T-helper 2 cell treated with Interferon-gamma antibody and Interleukin-4, amounts not matched to agents 5 μg/mL and 100 μg/mL, for 36 hours (primary cell): ENCODE data around the gene PLPPR1.
"Not testable (repeated sequence)": the region's sequence is repeated elsewhere in the genome, so short reads cannot be mapped to it uniquely, and the experiment has no call there.

ENCODE experiments used
- DNase-seq: peaks from one replicate; pipeline ENCODE4 v3.0.0; 2021; ENCODE audit warnings: low spot score
- H3K27ac Mint-ChIP-seq: one replicate; pipeline ENCODE4 v1.8.0; 2021; ENCODE audit warnings: mild to moderate bottlenecking, mixed read lengths
- H3K27me3 Mint-ChIP-seq: one replicate; pipeline ENCODE4 v1.8.0; 2021; ENCODE audit warnings: low read depth, mixed read lengths
- H3K36me3 Mint-ChIP-seq: one replicate; pipeline ENCODE4 v1.8.0; 2021; ENCODE audit warnings: low read depth, mixed read lengths
- H3K4me1 Mint-ChIP-seq: one replicate; pipeline ENCODE4 v1.8.0; 2021; ENCODE audit warnings: low read depth, mixed read lengths
- H3K4me3 Mint-ChIP-seq: one replicate; pipeline ENCODE4 v1.8.0; 2022; ENCODE audit warnings: mild to moderate bottlenecking, moderate library complexity, mixed read lengths
- H3K9me3 Mint-ChIP-seq: one replicate; pipeline ENCODE4 v1.8.0; 2021; ENCODE audit warnings: mixed read lengths

The PLPPR1 gene

DNA sequence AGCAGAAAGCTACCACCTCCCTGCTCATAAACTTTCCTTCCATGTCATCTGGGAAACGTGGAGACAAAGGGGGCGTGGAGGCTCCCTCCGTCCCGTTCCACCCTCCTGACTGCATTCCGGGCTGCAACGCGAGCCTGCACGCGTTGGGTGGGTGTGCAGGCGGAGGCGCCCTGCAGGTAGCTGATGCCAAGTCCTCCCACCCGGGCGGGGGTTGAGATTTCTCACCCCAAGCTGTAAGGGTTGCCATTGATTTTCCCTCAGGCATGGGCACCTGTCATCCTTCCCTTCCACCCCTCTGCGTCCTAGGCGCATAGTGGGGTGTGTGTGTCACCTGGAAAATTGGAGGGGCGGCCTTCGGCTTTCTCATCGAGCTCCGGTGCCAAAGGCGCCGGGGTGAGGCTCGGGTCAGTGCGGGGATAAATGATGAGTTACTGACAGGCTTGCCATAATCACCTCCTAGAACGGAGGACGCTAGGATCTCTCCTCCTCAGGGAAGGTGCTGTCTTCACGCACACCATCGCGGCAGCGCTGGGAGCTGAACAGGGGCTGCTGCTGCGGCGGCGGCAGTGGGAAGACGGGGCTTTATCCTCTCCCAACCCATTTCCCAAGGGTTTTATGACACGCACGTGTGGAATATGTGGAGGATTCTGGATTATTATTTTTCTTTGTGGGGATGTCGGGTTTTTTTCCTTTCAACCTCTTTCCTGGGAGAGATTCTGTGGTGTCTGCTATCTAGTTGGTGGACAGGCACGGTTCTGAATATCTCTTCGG, 973 bp downstream of the PLPPR1 start:
- no peak overlapping the region for H3K4me3 Mint-ChIP-seq

DNA sequence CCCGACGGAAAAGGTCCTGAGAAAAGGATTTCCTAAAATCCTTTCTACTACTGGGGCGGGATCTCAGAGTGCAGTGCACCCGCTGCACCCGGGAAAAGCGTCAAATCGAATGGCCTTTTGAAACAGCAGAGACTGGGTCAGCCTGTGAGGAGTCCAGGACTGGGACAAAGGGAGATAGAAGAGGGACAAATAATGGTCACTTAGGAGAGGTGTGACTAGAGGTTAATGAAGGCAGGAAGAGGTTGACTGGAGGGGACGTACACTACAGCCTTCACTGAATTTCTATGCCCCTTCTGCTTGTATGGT, 1.5 kb downstream of the PLPPR1 start:
- no peak overlapping the region for H3K4me3 Mint-ChIP-seq
- no peaks in the 10 kb centered on the region for H3K36me3 Mint-ChIP-seq
- no peak overlapping the region for H3K27ac Mint-ChIP-seq
- no peak for DNase-seq
- no peaks in the 10 kb centered on the region for H3K4me1 Mint-ChIP-seq
- H3K9me3 Mint-ChIP-seq, result no peaks in the 10 kb centered on the region
- H3K27me3 Mint-ChIP-seq, result peaks cover 41% of the 10 kb centered on the region

More for the DNA sequence above, 973 bp downstream of the PLPPR1 start:
- no peak for DNase-seq
- H3K27me3 Mint-ChIP-seq, result peaks cover 41% of the 10 kb centered on the region
- no peaks in the 10 kb centered on the region for H3K36me3 Mint-ChIP-seq
- H3K27ac Mint-ChIP-seq, result no peak overlapping the region
- no peaks in the 10 kb centered on the region for H3K4me1 Mint-ChIP-seq
- no peaks in the 10 kb centered on the region for H3K9me3 Mint-ChIP-seq

DNA sequence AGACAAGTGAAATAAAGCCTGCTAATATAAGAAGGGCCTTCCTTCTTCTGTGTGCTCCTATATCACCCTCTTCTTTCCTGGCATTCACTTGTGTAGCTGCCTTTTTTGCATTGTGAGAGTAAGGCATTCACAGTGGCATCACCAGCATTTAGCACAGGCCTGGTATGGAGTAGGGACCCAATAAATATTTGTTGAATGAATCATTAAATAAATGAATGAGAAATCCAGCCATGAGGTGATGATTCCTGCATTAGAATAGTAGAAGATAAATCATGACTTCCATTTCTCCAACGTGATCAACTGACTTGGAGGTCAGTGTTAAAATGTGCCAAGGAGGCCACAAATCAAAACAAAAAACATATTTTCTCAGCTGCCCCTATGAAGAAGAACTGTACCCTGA, 3.9 kb downstream of the PLPPR1 start:
- no peak for DNase-seq
- peaks cover 37% of the 10 kb centered on the region for H3K27me3 Mint-ChIP-seq
- no peaks in the 10 kb centered on the region for H3K36me3 Mint-ChIP-seq
- H3K9me3 Mint-ChIP-seq, result no peaks in the 10 kb centered on the region
- no peaks in the 10 kb centered on the region for H3K4me1 Mint-ChIP-seq
- no peak overlapping the region for H3K27ac Mint-ChIP-seq
- H3K4me3 Mint-ChIP-seq, result no peak overlapping the region

DNA sequence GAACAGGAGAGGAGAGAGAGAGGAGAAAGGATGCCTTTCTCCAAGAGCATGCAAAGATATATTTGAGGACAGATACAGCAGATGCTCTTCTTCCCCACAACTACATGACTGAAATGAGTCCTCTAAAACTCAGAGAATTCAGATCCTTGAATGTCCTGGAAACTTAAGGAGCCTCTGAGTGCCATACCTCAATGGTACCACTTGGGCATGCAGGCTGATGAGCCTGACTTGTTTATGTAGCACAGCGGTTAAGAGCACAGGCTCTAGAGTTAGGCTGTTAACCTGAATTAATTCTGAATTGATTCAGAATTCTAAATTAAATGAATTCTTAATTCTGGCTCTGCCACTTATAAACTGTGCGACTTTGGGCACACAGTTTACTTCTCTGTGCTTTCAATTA, 5.7 kb downstream of the PLPPR1 start:
- no peak overlapping the region for H3K27ac Mint-ChIP-seq
- H3K4me3 Mint-ChIP-seq, result no peak overlapping the region
- DNase-seq, result no peak
- H3K4me1 Mint-ChIP-seq, result no peaks in the 10 kb centered on the region
- no peaks in the 10 kb centered on the region for H3K36me3 Mint-ChIP-seq
- peaks cover 25% of the 10 kb centered on the region for H3K27me3 Mint-ChIP-seq
- H3K9me3 Mint-ChIP-seq, result no peaks in the 10 kb centered on the region

DNA sequence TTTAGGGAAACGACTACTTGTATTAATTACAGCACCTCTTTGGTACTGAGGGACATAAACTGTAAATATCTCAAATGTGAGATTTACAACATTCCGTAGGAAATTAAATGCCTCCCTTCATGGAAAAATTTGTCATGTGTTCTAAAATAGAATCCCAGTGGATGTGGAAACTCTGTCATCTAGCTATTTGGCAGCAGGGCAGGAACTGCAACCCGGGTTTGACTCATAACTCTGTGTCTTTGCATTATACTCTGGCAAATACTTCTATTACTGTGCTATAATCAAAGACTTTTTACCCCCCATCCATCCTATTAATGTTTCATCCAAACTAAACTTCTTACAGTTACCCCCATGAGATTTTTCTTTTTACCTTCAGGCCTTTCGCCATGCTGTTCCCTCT, 6.6 kb downstream of the PLPPR1 start:
- Mint-ChIP-seq H3K27me3 (peaks cover 17% of the 10 kb centered on the region), H3K36me3 (no peaks in the 10 kb centered on the region), H3K27ac (no peak overlapping the region), H3K4me1 (no peaks in the 10 kb centered on the region), H3K4me3 (no peak overlapping the region), H3K9me3 (no peaks in the 10 kb centered on the region)
- DNase-seq, result no peak

DNA sequence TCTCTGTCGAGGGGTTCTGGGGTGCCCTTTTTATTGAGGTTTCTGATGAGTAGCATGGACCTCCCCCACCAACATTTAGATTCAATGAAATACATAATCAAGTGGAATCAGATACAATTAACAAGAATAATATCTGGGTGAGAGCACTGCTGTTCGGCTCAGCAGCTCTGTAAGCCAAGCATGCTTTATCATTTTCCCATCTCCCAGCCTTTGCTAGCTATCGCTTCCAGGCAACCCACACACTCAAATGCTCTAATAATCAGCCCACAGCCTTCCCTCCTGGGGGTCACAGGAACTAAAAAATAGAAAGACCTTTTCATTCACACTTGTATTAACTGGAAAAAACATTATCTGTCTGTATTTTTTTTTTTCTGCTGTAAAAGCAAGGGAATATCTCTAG, 8.9 kb downstream of the PLPPR1 start:
- Mint-ChIP-seq H3K36me3 (no peaks in the 10 kb centered on the region), H3K27ac (no peak overlapping the region), H3K4me1 (no peaks in the 10 kb centered on the region), H3K27me3 (no peaks in the 10 kb centered on the region), H3K9me3 (no peaks in the 10 kb centered on the region), H3K4me3 (no peak overlapping the region)
- no peak for DNase-seq

DNA sequence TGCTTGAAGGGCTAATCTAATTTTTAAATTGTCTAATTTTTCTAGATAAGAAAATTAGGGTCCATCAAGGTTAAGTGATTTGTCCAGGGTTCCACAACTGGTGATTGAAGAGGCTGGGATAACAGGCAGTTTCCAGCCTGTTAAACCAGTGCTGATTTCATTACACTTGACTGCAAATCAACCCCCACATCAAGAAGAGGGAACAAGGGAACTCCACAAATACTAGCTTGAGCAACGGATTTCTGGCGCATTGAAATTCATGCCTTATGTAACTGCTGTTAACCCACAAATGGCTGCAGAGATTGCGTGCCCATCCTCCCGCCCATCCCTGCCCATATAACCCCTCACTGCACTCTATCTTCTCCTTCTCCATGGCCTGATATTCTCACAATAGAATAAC, 10.0 kb downstream of the PLPPR1 start:
- Mint-ChIP-seq H3K36me3 (no peaks in the 10 kb centered on the region), H3K27me3 (no peaks in the 10 kb centered on the region), H3K4me3 (no peak overlapping the region), H3K9me3 (no peaks in the 10 kb centered on the region), H3K4me1 (no peaks in the 10 kb centered on the region), H3K27ac (no peak overlapping the region)
- DNase-seq, result no peak

DNA sequence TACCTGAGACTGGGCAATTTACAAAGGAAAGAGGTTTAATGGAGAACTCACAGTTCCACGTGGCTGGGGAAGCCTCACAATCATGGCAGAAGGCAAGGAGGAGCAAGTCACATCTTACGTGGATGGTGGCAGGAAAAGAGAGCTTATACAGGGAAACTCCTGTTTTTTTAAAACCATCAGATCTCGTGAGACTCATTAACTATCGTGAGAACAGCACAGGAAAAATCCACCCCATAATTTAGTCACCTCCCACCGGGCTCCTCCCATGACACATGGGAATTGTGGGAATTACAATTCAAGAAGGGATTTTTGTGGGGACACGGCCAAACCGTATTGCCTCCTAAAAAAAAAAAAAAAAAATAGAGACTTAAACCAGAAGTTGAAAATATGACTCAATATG, 11.1 kb downstream of the PLPPR1 start:
- not testable (repeated sequence) for H3K9me3 Mint-ChIP-seq, DNase-seq, H3K36me3 Mint-ChIP-seq, H3K27me3 Mint-ChIP-seq, H3K4me1 Mint-ChIP-seq, H3K27ac Mint-ChIP-seq, H3K4me3 Mint-ChIP-seq

DNA sequence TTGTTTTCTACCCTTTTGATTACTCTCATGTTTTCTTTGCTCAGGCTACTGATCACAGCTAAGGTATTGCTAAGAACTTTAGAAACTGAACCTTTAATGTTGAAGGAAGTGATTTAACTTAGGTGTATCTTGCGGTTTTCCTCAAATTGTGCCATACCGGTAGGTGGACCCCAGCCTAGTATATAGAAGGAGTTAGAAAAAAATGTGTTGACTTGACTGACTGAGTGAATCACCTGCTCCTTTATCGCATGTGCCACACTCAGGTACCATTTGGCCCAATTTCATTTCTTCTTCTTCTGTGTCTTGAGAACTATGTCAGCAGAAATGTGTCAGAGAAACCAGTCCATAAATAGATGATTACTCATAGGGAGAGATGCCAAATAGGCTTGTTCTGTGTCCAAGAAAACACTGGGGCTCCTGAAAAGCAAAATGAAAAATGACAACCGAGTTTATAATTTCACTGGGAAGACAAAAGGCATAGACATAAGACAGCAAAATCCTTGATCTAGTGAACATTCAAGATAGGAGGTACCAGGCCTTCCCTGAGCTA, 19.4 kb downstream of the PLPPR1 start:
- H3K4me3 Mint-ChIP-seq, result no peak overlapping the region
- H3K27ac Mint-ChIP-seq, result no peak overlapping the region
- no peaks in the 10 kb centered on the region for H3K4me1 Mint-ChIP-seq
- H3K27me3 Mint-ChIP-seq, result no peaks in the 10 kb centered on the region
- DNase-seq, result no peak
- H3K36me3 Mint-ChIP-seq, result no peaks in the 10 kb centered on the region
- H3K9me3 Mint-ChIP-seq, result no peaks in the 10 kb centered on the region

DNA sequence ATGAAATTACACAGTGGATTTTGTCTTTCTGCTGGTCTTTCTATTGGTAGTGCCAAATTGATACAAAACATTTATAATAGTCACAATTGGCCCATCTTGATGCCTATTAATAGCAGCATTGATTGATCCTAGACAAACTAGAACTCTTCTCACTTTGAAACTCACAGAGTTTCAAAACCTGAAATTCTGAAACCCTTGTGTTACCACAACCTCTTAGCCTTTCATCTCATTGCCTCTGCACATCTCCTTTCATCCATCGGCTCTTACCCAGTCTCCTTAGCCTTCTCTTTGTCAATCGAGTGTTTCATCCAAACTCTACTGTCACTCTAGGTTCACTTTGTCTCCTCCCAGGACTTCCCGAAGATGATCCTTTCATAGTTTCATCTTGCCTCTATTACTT, 22.1 kb downstream of the PLPPR1 start:
- Mint-ChIP-seq H3K9me3 (no peaks in the 10 kb centered on the region), H3K36me3 (no peaks in the 10 kb centered on the region), H3K4me3 (no peak overlapping the region), H3K27me3 (no peaks in the 10 kb centered on the region), H3K27ac (no peak overlapping the region), H3K4me1 (no peaks in the 10 kb centered on the region)
- DNase-seq, result no peak

DNA sequence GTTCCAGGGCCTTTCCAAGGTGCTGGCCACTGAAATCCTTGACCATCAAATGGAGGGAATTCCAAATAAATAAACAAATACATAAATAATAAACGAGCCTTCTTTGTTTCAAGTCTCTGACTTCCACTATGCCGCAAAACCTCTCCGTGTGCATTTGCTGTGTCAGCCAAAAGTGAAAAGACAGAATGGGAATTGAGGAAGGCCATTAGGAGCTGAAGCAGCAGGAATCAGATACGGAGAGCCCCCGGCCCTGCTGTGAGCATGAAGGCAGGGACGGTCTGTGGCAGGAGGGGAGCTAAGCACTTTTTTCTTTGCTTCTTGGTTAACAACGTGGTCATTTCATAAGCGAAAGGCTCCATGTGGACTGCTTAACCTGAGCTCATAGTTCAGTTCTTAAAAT, 26.1 kb downstream of the PLPPR1 start:
- Mint-ChIP-seq H3K27ac (no peak overlapping the region), H3K27me3 (no peaks in the 10 kb centered on the region), H3K4me1 (no peaks in the 10 kb centered on the region), H3K4me3 (no peak overlapping the region), H3K9me3 (no peaks in the 10 kb centered on the region), H3K36me3 (no peaks in the 10 kb centered on the region)
- no peak for DNase-seq

DNA sequence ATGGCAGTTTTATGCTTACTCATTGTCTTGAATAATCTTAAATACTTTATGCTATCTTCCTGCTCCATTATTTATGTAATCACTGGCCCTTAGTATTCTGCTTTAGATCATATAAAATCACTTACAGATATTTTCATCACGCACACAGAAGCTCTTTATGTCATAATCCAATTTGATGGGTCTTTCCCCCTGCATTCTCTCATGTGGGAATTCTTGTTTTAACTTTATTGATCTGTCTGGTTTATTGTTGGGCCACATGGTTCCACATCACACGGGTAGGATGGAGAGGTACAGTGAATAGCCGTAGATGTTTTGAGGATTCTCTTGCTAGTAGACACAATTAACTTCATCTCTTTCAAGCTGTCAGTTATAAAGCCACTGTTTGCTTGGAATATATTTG, 27.0 kb downstream of the PLPPR1 start:
- no peak for DNase-seq
- H3K4me3 Mint-ChIP-seq, result no peak overlapping the region
- no peak overlapping the region for H3K27ac Mint-ChIP-seq
- no peaks in the 10 kb centered on the region for H3K36me3 Mint-ChIP-seq
- H3K27me3 Mint-ChIP-seq, result no peaks in the 10 kb centered on the region
- no peaks in the 10 kb centered on the region for H3K9me3 Mint-ChIP-seq
- no peaks in the 10 kb centered on the region for H3K4me1 Mint-ChIP-seq

DNA sequence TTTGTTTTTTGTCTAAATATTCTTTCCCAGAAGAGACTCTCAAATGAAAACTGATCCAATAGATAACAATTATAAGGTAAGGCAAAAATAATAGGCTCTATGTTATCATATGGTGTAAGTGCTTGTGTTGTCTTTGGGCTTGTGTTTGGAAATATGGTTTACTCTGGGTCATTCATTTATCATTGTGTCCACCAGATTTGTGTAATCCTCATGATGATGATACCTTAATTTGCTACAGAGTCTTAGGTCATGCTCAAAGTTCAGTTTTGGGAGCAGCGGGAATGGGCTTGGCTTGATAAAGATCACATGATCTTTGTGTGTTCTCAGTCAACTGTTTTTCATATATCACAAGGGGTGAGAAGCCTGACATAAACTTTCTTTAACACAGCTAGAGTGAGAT, 34.2 kb downstream of the PLPPR1 start:
- no peak overlapping the region for H3K4me3 Mint-ChIP-seq

DNA sequence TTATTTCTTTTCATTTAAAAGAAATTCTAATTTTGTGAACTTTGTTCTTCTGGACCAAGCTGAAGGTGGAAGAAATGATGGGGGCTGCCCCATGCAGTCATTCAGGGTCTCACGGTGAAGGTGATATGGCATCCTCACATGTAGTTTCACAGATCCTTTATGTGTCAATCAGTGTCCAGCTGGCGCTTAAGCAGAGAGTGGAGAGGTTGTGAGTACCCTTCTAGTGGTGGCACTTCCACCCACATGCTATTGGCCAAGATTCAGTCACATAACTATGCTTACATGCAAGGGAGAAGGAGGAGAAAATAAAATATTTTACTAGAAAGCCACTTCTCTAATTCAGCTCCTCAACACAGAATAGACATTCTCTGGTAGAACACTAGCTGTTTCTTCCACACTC, 34.7 kb downstream of the PLPPR1 start:
- no peak overlapping the region for H3K4me3 Mint-ChIP-seq
- H3K4me1 Mint-ChIP-seq, result no peaks in the 10 kb centered on the region
- no peak overlapping the region for H3K27ac Mint-ChIP-seq
- DNase-seq, result no peak
- no peaks in the 10 kb centered on the region for H3K9me3 Mint-ChIP-seq
- H3K27me3 Mint-ChIP-seq, result no peaks in the 10 kb centered on the region
- H3K36me3 Mint-ChIP-seq, result no peaks in the 10 kb centered on the region

More for the DNA sequence above, 34.2 kb downstream of the PLPPR1 start:
- no peaks in the 10 kb centered on the region for H3K27me3 Mint-ChIP-seq
- no peak overlapping the region for H3K27ac Mint-ChIP-seq
- no peaks in the 10 kb centered on the region for H3K36me3 Mint-ChIP-seq
- H3K4me1 Mint-ChIP-seq, result no peaks in the 10 kb centered on the region
- DNase-seq, result no peak
- no peaks in the 10 kb centered on the region for H3K9me3 Mint-ChIP-seq

DNA sequence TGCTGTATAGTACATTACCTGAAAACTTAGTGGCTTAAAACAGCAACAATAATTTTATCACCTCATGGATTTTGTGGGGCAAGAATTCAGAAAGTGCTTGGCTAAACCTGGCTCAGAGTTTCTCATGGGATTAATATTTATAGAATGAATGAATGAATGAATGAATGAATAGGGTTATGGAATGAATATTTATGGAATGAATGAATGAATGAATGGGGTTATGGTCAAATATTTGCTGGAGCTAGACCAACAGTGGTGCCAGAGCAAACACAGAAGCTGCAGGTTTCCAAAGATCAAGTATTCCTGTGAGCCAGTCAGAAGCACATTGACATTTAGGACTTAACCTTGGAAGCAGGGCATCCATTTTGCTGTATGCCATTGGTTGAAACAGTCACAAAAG, 35.7 kb downstream of the PLPPR1 start:
- no peak for DNase-seq
- Mint-ChIP-seq H3K4me3 (no peak overlapping the region), H3K27ac (no peak overlapping the region), H3K4me1 (no peaks in the 10 kb centered on the region), H3K9me3 (no peaks in the 10 kb centered on the region), H3K36me3 (no peaks in the 10 kb centered on the region), H3K27me3 (no peaks in the 10 kb centered on the region)
